ENCODE measurements around the gene SEMA5B.

The SEMA5B gene

GRCh38 chr3:122987231-122987630 lies 40.3 kb downstream of the SEMA5B start:
- TF ChIP-seq CTCF (IDR thresholded peaks at IDR 0.05; ENCODE audit: low read depth, low read length, missing control alignments) = no peak
- DNase-seq (ENCODE audit: extremely low read depth, low read depth) = no peak
- no peak overlapping the region for H3K4me3 ChIP-seq (replicated peaks; ENCODE audit: low read depth, low read length)

- TF ChIP-seq CTCF (IDR thresholded peaks at IDR 0.05; ENCODE audit: low read depth, low read length, missing control alignments) = no peak
- DNase-seq (ENCODE audit: extremely low read depth, low read depth) = no peak
- H3K4me3 ChIP-seq (replicated peaks; ENCODE audit: low read depth, low read length) = no peak overlapping the region
These were observed 40.8 kb downstream of the SEMA5B start for GRCh38 chr3:122986693-122987179.

GRCh38 chr3:122985539-122985938 lies 42.0 kb downstream of the SEMA5B start:
- H3K4me3 ChIP-seq (replicated peaks; ENCODE audit: low read depth, low read length) = no peak overlapping the region
- no peak for DNase-seq (ENCODE audit: extremely low read depth, low read depth)
- TF ChIP-seq CTCF (IDR thresholded peaks at IDR 0.05; ENCODE audit: low read depth, low read length, missing control alignments) = no peak

- no peak for TF ChIP-seq CTCF (IDR thresholded peaks at IDR 0.05; ENCODE audit: low read depth, low read length, missing control alignments)
- no peak overlapping the region for H3K4me3 ChIP-seq (replicated peaks; ENCODE audit: low read depth, low read length)
These were observed 42.9 kb downstream of the SEMA5B start for GRCh38 chr3:122984650-122985049.

GRCh38 chr3:122984007-122984406 lies 43.6 kb downstream of the SEMA5B start:
- DNase-seq (ENCODE audit: extremely low read depth, low read depth) = no peak
- H3K4me3 ChIP-seq (replicated peaks; ENCODE audit: low read depth, low read length) = no peak overlapping the region
- TF ChIP-seq CTCF (IDR thresholded peaks at IDR 0.05; ENCODE audit: low read depth, low read length, missing control alignments) = no peak

More at GRCh38 chr3:122984650-122985049, 42.9 kb downstream of the SEMA5B start:
- DNase-seq (ENCODE audit: extremely low read depth, low read depth) = no peak

GRCh38 chr3:122982216-122983185 lies 45.1 kb downstream of the SEMA5B start:
- TF ChIP-seq CTCF (IDR thresholded peaks at IDR 0.05; ENCODE audit: low read depth, low read length, missing control alignments) = no peak
- no peak for DNase-seq (ENCODE audit: extremely low read depth, low read depth)
- no peak overlapping the region for H3K4me3 ChIP-seq (replicated peaks; ENCODE audit: low read depth, low read length)

All from HFF-Myc (cell line).